Liver (tissue), 3 donors: ENCODE results near the gene PDHA1.

Experiments used
- EGR1 ChIP-seq, 2 donors: IDR thresholded peaks; 2 replicates each; pipeline ENCODE4 v1.6.1; 2016 to 2018; ENCODE audit warnings: antibody characterized with exemption in 2 of 2, low read depth in 2 of 2
- FOXA2 ChIP-seq: IDR thresholded peaks from 2 replicates; pipeline ENCODE4 v1.6.1; 2016; ENCODE audit warnings: antibody characterized with exemption
- SP1 ChIP-seq: IDR thresholded peaks from 2 replicates; pipeline ENCODE4 v1.6.1; 2018; ENCODE audit warnings: antibody characterized with exemption, mild to moderate bottlenecking
- TAF1 ChIP-seq: conservative IDR thresholded peaks from 2 replicates; pipeline ENCODE4 v1.6.1; 2016; ENCODE audit warnings: antibody characterized with exemption, mild to moderate bottlenecking
- TF ChIP-seq, protein P1 (sequence below): fragments of 150-350 bp; IDR thresholded peaks from 2 replicates; pipeline ENCODE4 v1.5.1; 2017; ENCODE audit warnings: improper control_type of control experiment, low read depth, low read length; ENCODE audit not compliant: missing input control
- TF ChIP-seq, protein P2 (sequence below): IDR thresholded peaks from 2 replicates; pipeline ENCODE4 v1.6.1; 2016; ENCODE audit warnings: antibody characterized with exemption
- TF ChIP-seq, protein P3 (sequence below): IDR thresholded peaks from 2 replicates; pipeline ENCODE4 v1.6.1; 2016; ENCODE audit warnings: antibody characterized with exemption
- TF ChIP-seq, protein P4 (sequence below): IDR thresholded peaks from 2 replicates; pipeline ENCODE4 v1.6.1; 2016; ENCODE audit warnings: antibody characterized with exemption, mild to moderate bottlenecking
- donor health status: healthy.
- donor health status: healthy.

DNA sequence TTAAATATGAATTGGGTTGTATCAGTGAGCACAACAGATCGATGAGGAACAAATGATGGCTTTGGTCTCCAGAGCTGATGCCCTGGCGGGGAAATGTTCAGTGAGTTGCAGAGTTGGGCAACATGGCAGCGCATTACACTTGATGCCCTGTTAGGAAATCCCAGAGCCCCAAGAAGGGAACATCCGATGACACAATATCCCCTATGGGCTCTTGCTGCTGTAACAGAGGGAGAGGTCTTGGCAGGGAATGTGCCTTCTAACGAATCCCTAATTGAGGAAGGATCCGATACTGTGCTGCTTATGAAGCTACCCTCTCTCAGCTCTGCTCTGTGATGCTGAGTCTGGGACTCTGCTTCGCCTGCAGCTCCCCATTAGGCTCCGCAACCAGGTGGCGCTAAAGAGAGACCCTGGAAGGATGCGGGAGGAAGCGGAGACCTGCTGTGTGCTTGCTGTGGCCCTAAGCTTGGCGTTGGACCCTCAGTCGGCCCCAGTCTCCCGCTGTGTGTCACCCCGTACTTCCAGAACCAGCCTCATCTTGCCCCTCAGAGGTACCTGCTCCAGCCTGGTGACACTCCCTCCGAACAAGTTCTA, 38.9 kb downstream of the PDHA1 start:
- TF ChIP-seq, protein P1, sequence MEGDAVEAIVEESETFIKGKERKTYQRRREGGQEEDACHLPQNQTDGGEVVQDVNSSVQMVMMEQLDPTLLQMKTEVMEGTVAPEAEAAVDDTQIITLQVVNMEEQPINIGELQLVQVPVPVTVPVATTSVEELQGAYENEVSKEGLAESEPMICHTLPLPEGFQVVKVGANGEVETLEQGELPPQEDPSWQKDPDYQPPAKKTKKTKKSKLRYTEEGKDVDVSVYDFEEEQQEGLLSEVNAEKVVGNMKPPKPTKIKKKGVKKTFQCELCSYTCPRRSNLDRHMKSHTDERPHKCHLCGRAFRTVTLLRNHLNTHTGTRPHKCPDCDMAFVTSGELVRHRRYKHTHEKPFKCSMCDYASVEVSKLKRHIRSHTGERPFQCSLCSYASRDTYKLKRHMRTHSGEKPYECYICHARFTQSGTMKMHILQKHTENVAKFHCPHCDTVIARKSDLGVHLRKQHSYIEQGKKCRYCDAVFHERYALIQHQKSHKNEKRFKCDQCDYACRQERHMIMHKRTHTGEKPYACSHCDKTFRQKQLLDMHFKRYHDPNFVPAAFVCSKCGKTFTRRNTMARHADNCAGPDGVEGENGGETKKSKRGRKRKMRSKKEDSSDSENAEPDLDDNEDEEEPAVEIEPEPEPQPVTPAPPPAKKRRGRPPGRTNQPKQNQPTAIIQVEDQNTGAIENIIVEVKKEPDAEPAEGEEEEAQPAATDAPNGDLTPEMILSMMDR: peak; percentile 32
- TF ChIP-seq, protein P2, sequence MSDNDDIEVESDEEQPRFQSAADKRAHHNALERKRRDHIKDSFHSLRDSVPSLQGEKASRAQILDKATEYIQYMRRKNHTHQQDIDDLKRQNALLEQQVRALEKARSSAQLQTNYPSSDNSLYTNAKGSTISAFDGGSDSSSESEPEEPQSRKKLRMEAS: no peak
- TF ChIP-seq, protein P3, sequence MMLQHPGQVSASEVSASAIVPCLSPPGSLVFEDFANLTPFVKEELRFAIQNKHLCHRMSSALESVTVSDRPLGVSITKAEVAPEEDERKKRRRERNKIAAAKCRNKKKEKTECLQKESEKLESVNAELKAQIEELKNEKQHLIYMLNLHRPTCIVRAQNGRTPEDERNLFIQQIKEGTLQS: no peak
- TF ChIP-seq TAF1 (no peak), FOXA2 (no peak), SP1 (no peak), EGR1 (IDR thresholded peaks at IDR 0.05; ENCODE audit: low read depth in 2 of 2) (no peak)
- TF ChIP-seq, protein P4, sequence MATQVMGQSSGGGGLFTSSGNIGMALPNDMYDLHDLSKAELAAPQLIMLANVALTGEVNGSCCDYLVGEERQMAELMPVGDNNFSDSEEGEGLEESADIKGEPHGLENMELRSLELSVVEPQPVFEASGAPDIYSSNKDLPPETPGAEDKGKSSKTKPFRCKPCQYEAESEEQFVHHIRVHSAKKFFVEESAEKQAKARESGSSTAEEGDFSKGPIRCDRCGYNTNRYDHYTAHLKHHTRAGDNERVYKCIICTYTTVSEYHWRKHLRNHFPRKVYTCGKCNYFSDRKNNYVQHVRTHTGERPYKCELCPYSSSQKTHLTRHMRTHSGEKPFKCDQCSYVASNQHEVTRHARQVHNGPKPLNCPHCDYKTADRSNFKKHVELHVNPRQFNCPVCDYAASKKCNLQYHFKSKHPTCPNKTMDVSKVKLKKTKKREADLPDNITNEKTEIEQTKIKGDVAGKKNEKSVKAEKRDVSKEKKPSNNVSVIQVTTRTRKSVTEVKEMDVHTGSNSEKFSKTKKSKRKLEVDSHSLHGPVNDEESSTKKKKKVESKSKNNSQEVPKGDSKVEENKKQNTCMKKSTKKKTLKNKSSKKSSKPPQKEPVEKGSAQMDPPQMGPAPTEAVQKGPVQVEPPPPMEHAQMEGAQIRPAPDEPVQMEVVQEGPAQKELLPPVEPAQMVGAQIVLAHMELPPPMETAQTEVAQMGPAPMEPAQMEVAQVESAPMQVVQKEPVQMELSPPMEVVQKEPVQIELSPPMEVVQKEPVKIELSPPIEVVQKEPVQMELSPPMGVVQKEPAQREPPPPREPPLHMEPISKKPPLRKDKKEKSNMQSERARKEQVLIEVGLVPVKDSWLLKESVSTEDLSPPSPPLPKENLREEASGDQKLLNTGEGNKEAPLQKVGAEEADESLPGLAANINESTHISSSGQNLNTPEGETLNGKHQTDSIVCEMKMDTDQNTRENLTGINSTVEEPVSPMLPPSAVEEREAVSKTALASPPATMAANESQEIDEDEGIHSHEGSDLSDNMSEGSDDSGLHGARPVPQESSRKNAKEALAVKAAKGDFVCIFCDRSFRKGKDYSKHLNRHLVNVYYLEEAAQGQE: no peak
